Body of pancreas (tissue), 4 donors: ENCODE results near the gene FAM180A. TPM values are rescaled to one million over a fixed set of nuclear protein-coding genes. Genes with fewer than 3 reads are reported as not detected.
"Not testable (repeated sequence)": the region's sequence is repeated elsewhere in the genome, so short reads cannot be mapped to it uniquely, and the experiment has no call there.

ENCODE experiments used
- ATAC-seq: fragments of 150-250 bp; one replicate; pipeline ENCODE4 v1.9.1; 2016
- DNase-seq, 4 donors: peaks; one replicate each; pipeline ENCODE4 v3.0.0-alpha.2; 2019
- H3K27ac ChIP-seq, 4 donors: fragments of 200-600 bp; sonication (generic); 1 replicate in 3 of 4; 2 replicates in 1 of 4; pipeline versions ENCODE4 v1.5.1 to v1.6.1; 2016 to 2019; ENCODE audit warnings: mild to moderate bottlenecking in 1 of 4, mixed read lengths in 1 of 4, moderate library complexity in 1 of 4
- H3K27me3 ChIP-seq, 2 donors: fragments of 200-600 bp; sonication (generic); one replicate each; pipeline ENCODE4 v1.6.0; 2016; ENCODE audit warnings: mild to moderate bottlenecking in 1 of 2
- H3K36me3 ChIP-seq, 2 donors: fragments of 200-600 bp; sonication (generic); replicated peaks in 1 of 2; 2 replicates each; pipeline ENCODE4 v1.5.1; 2016; ENCODE audit warnings: low read depth in 2 of 2; ENCODE audit not compliant: insufficient read depth in 1 of 2
- H3K4me1 ChIP-seq: fragments of 200-600 bp; sonication (generic); one replicate; pipeline ENCODE4 v1.6.0; 2016
- H3K4me3 ChIP-seq, 2 donors: fragments of 200-600 bp; sonication (generic); 1 replicate in 1 of 2; 2 replicates in 1 of 2; pipeline ENCODE4 v1.5.1; 2016 to 2019
- H3K9me3 ChIP-seq, 3 donors: fragments of 200-600 bp; sonication (generic); 1 replicate in 2 of 3; 2 replicates in 1 of 3; pipeline ENCODE4 v1.5.1; 2016
- CTCF ChIP-seq, 7 experiments: fragments of 450-650 bp in 4 of 7; fragments of 200-600 bp in 3 of 7; sonication (generic) in 3 of 7; IDR thresholded peaks; one replicate each; pipeline ENCODE4 v1.5.1; 2016 to 2019; ENCODE audit warnings: antibody characterized with exemption in 7 of 7
- POLR2A ChIP-seq, 3 donors: fragments of 450-650 bp; IDR thresholded peaks; one replicate each; pipeline ENCODE4 v1.6.1; 2016; ENCODE audit warnings: antibody characterized with exemption in 3 of 3, mild to moderate bottlenecking in 2 of 3
- WGBS, 2 donors: methylation state at CpG; one replicate each; pipeline ENCODE4 v1.1.5; 2017; 5-methylcytosine and 5-hydroxymethylcytosine counted together
- intact Hi-C: fragments of 100-400 bp; cut with DNase I; formaldehyde crosslinking; loops from one replicate; pipeline ENCODE4 v1.15.1; 2023
- total RNA-seq, 2 donors: library from RNA; depleted of rRNA; stranded (reverse); fragments of >200 nt; gene quantifications; one replicate each; pipeline ENCODE4 v1.1.0, GENCODE V29; 2016

FAM180A gene
- total RNA-seq, 2 donors from 2014 or later, result 3.1 TPM; not detected in 1

GRCh38 chr7:135744938-135745702 is 3.5 kb downstream of the FAM180A start:
- no peak overlapping the region for H3K4me3 ChIP-seq

DNA sequence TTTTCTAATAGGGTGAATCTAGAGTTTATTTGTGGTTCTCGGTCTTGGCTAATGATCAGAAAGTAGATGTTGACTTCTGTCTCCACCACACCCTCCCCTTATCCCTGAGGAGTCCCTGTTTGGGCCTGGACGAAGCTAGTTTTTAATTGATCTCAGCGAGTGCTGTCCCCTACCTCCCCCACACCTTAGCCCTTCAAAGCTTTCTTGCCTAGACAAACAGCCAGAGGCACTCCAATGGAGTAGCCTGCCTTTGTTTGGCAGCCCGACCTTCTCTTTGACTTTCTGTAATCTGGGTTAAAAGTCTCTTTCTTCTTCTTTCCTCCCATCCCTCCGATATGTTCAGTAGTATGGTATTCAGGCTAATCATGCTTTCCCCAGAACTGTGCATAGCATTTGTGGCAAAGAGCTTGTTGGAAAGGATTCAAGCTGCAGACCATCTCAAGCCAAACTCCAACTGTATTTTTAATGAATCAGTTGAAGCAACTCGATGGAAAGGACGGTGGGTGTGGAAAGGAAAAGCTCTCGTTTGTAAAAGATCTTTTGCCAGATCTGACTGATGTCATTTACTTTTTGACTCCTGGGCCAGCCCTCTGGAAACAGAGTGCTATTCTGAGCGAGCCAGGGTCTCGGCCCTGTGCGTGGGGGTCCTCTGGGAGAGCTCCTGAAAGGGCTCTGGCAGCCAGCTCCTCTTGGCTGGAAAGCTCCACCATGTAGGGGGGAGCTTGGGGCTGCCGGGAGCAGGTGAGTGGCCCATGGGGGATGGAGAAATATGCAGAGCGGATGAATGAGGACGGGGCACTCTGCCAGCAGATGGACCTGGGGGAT is 4.5 kb downstream of the FAM180A start:
- H3K27me3 ChIP-seq, result no peaks in the 10 kb centered on the region
- no peak overlapping the region for H3K27ac ChIP-seq
- WGBS, 2 donors, result 48 to 57% methylated on average over 14 of the region's 14 CpGs
- no peak for DNase-seq
- H3K9me3 ChIP-seq, result no peaks in the 10 kb centered on the region
- no peak for ATAC-seq
- H3K4me1 ChIP-seq, result no peaks in the 10 kb centered on the region
- intact Hi-C loops, result no loop called here
- no peak overlapping the region for H3K4me3 ChIP-seq
- H3K36me3 ChIP-seq, result no peaks in the 10 kb centered on the region
- TF ChIP-seq POLR2A (IDR thresholded peaks at IDR 0.05) (no peak), CTCF (IDR thresholded peaks at IDR 0.05) (no peak)

More at GRCh38 chr7:135744938-135745702, 3.5 kb downstream of the FAM180A start:
- WGBS, 2 donors, result 78 to 85% methylated on average over 8 of the region's 8 CpGs
- H3K27me3 ChIP-seq, result no peaks in the 10 kb centered on the region
- H3K36me3 ChIP-seq, result no peaks in the 10 kb centered on the region
- intact Hi-C loops, result no loop called here
- no peak for DNase-seq
- no peaks in the 10 kb centered on the region for H3K4me1 ChIP-seq
- TF ChIP-seq CTCF (IDR thresholded peaks at IDR 0.05), result no peak
- TF ChIP-seq POLR2A (IDR thresholded peaks at IDR 0.05), result no peak
- ATAC-seq, result no peak
- no peak overlapping the region for H3K27ac ChIP-seq
- no peaks in the 10 kb centered on the region for H3K9me3 ChIP-seq

DNA sequence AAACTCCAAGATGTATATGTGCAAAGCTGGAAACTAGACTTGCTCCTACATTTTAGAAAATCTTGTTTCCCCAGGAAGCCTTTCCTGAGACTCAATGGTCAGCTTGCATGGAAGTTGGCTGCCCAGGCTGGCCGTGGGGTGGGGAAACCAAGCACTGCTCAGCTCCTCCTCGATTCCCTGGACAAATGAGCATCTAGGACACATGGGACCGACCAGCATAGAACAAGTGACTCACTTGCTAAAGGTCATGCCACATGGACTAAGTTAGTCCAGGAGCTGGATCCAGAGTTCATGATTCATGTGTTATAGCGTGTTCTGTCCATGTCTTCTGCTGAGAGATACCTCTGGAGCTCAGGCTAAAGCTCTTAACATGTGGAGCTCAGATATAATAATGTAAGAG is 6.2 kb downstream of the FAM180A start:
- Histone ChIP-seq H3K27ac (no peak overlapping the region), H3K4me1 (no peaks in the 10 kb centered on the region), H3K36me3 (no peaks in the 10 kb centered on the region), H3K27me3 (no peaks in the 10 kb centered on the region), H3K9me3 (no peaks in the 10 kb centered on the region), H3K4me3 (no peak overlapping the region)
- DNase-seq (no peak), ATAC-seq (no peak)
- 66% methylated on average over 4 of the region's 4 CpGs for WGBS, 2 donors
- TF ChIP-seq CTCF (IDR thresholded peaks at IDR 0.05) (no peak), POLR2A (IDR thresholded peaks at IDR 0.05) (no peak)
- intact Hi-C loops, result no loop called here

DNA sequence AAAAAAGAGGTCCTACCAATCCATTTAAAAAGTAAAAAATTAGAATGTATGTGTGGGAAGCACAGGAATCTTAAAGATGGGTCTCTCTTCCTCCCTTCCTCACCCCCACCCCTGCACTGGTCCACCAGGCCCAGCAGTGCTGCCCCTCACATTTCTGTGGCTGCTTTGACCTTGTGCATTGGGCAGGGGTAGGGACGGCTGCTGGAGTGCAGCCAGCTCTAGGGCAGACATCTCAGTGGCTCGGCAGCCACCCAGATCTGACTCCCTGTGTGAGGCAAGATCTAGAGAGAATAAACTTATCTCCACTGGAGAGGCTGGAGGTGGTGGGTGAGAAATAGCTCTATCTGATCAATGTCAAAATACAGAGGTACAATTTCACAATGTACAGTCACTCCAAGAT is 6.7 kb downstream of the FAM180A start:
- no peaks in the 10 kb centered on the region for H3K9me3 ChIP-seq
- intact Hi-C loops, result no loop called here
- DNase-seq (no peak), ATAC-seq (no peak)
- H3K4me1 ChIP-seq, result no peaks in the 10 kb centered on the region
- no peaks in the 10 kb centered on the region for H3K27me3 ChIP-seq
- H3K4me3 ChIP-seq, result no peak overlapping the region
- no peaks in the 10 kb centered on the region for H3K36me3 ChIP-seq
- no peak for TF ChIP-seq POLR2A (IDR thresholded peaks at IDR 0.05)
- WGBS, 2 donors, result 19% methylated on average over 2 of the region's 2 CpGs
- no peak overlapping the region for H3K27ac ChIP-seq

- no peak for TF ChIP-seq CTCF (IDR thresholded peaks at IDR 0.05)
- TF ChIP-seq POLR2A (IDR thresholded peaks at IDR 0.05), result no peak
- no peak for ATAC-seq
- H3K9me3 ChIP-seq, result no peaks in the 10 kb centered on the region
These were observed 7.7 kb downstream of the FAM180A start for GRCh38 chr7:135740889-135741288.

GRCh38 chr7:135737306-135737647 is 11.3 kb downstream of the FAM180A start:
- DNase-seq, H3K4me3 ChIP-seq, intact Hi-C loops, H3K9me3 ChIP-seq, H3K36me3 ChIP-seq, H3K27ac ChIP-seq, H3K27me3 ChIP-seq, ATAC-seq, H3K4me1 ChIP-seq: not testable (repeated sequence)
- 92 to 93% methylated on average over 10 of the region's 10 CpGs for WGBS, 2 donors

More at GRCh38 chr7:135740889-135741288, 7.7 kb downstream of the FAM180A start:
- no peak overlapping the region for H3K27ac ChIP-seq
- H3K36me3 ChIP-seq, result no peaks in the 10 kb centered on the region
- no peaks in the 10 kb centered on the region for H3K4me1 ChIP-seq
- 83 to 87% methylated on average over 3 of the region's 3 CpGs for WGBS, 2 donors
- DNase-seq, result no peak
- intact Hi-C loops, result no loop called here
- H3K27me3 ChIP-seq, result no peaks in the 10 kb centered on the region
- no peak overlapping the region for H3K4me3 ChIP-seq
